Choroid plexus epithelial cell (primary cell): ENCODE measurements around the gene VEGFB.
A peak's percentile ranks its signal among the peaks of the same experiment; 100 is the strongest.

Experiments used
- DNase-seq: peaks from one replicate; pipeline ENCODE4 v3.0.0-alpha.2; 2010; ENCODE audit warnings: low read depth
- H3K4me3 ChIP-seq: 2 replicates; pipeline ENCODE4 v1.5.1; 2011; ENCODE audit warnings: low read depth, mild to moderate bottlenecking, control low read depth, low read length, moderate library complexity
- TF ChIP-seq, protein P1 (sequence below): conservative IDR thresholded peaks from 2 replicates; pipeline ENCODE4 v1.5.1; 2011; ENCODE audit warnings: low read depth, mild to moderate bottlenecking, control low read depth, inconsistent platforms, low read length, moderate library complexity

Gene VEGFB

DNA sequence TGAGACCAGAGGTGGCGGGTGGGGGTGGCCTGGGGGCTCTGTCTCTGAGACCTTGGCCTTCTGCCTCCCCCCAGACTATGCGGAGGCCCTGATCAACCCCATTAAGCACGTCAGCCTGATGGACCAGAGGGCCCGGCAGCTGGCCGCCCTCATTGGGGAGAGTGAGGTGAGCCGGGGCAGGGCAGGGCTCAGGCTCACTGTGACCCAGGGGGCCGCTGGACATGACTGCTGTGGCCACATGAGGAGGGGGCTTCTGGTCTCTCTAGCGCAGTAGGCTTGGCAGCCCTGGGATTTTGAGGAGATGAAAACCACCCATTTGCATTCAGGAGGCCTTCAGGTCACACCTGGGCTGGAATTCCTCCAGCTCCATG, 29.5 kb downstream of the VEGFB start:
- H3K4me3 ChIP-seq, result no peak overlapping the region
- DNase-seq, result no peak
- TF ChIP-seq, protein P1, sequence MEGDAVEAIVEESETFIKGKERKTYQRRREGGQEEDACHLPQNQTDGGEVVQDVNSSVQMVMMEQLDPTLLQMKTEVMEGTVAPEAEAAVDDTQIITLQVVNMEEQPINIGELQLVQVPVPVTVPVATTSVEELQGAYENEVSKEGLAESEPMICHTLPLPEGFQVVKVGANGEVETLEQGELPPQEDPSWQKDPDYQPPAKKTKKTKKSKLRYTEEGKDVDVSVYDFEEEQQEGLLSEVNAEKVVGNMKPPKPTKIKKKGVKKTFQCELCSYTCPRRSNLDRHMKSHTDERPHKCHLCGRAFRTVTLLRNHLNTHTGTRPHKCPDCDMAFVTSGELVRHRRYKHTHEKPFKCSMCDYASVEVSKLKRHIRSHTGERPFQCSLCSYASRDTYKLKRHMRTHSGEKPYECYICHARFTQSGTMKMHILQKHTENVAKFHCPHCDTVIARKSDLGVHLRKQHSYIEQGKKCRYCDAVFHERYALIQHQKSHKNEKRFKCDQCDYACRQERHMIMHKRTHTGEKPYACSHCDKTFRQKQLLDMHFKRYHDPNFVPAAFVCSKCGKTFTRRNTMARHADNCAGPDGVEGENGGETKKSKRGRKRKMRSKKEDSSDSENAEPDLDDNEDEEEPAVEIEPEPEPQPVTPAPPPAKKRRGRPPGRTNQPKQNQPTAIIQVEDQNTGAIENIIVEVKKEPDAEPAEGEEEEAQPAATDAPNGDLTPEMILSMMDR, result no peak

DNA sequence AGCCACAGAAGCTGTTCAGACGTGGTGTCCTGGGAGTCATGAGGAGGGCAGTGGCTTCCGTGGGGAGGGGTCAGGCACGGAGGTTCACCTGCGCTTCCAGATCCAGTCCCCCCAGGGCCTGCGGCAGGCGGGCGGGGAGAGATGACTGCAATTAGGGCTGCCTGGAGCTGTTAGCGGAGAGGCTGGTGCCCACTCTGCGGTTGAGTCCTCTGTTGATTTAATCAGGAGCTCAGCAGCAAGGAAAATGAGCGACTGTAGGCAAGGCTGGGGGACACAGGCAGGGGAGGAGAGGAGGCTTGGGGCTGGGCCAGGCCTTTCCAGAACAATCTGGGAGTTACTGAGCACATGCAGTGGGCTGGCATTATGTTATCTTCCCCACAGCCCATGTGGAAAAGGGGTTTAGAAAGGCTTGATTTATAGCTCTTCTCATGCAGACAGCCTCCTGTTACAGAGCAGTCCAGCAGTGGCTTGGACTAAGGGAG, 30.0 kb downstream of the VEGFB start:
- TF ChIP-seq, protein P1, result no peak
- H3K4me3 ChIP-seq, result no peak overlapping the region
- DNase-seq, result no peak

DNA sequence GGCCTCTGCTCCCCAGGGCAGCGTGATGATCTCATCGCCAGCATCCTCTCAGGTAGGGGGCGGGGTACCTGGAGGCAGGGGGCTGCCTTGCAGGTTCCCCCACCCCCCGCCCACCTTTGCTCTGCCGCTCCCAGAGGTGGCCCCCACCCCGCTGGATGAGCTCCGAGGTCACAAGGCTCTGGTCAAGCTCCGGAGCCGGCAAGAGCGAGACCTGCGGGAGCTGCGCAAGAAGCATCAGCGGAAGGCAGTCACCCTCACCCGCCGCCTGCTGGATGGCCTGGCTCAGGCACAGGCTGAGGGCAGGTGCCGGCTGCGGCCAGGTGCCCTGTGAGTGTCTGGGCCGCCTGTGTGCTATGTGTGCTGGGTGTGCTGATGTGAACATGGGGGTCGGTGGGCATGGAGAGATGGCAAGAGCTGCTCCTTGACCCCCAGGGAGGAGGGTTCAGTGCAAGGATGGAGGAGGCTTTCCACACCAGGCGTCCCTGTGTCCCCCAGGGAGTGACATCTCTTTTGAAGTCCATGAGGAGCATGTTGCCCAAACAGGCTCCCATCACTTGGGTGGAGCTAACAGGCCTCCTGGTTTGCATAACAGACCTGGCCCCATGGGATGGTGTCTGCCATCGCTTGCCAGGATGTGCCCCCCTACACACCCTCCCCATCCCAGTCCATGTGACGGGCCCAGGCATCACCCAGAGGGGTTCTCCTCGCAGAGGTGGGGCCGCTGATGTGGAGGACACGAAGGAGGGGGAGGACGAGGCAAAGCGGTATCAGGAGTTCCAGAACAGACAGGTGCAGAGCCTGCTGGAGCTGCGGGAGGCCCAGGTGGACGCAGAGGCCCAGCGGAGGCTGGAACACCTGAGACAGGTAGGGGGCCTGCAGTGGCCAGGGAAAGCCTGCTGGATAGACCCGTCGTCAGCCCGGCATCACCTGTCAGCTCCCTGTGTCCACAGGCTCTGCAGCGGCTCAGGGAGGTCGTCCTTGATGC, 31.1 kb downstream of the VEGFB start:
- TF ChIP-seq, protein P1, result no peak
- no peak overlapping the region for H3K4me3 ChIP-seq
- no peak for DNase-seq

DNA sequence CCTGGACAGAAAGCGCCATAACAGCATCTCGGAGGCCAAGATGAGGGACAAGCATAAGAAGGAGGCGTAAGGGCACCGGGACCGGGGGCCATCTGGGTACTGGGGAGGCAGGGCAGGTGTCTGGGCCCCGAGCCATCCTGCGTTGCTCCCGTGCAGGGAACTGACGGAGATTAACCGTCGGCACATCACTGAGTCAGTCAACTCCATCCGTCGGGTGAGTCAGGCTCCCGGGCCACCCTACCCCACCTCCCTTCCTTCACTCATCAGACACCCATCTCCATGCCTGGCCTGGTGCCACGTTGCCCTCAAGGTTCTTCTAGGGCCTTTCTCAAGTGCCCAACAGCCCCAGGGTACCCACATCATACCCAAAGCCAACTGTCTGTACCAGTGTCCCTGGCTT, 32.0 kb downstream of the VEGFB start:
- TF ChIP-seq, protein P1, result no peak
- H3K4me3 ChIP-seq, result no peak overlapping the region

DNA sequence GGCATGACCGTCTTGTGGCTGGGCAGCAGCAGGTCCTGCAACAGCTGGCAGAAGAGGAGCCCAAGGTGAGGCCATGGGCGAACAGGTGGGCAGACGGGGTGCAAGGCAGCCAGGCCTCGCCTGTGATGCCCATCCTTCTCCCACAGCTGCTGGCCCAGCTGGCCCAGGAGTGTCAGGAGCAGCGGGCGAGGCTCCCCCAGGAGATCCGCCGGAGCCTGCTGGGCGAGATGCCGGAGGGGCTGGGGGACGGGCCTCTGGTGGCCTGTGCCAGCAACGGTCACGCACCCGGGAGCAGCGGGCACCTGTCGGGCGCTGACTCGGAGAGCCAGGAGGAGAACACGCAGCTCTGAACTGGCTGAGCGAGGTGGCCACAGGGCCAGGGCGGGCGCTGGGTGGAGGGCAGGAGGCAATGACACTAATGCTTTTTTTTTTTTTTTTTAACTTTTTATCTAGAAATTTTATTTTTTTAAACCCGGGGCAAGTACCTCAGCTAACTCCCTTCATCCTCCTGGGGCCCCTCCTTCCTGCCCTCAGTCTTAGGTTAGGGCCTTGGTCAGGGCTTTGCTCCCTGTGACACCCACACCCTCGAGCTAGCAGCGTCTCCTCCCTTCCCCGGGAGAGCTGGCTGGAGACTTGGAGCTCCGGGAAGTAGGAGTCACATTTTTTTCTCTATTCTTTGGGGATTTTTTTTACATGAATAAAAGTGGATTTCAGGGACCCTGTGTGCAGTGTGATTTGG, 33.0 kb downstream of the VEGFB start:
- TF ChIP-seq, protein P1, result no peak
- DNase-seq, result no peak
- H3K4me3 ChIP-seq, result no peak overlapping the region

More for the DNA sequence above, 32.0 kb downstream of the VEGFB start:
- no peak for DNase-seq

DNA sequence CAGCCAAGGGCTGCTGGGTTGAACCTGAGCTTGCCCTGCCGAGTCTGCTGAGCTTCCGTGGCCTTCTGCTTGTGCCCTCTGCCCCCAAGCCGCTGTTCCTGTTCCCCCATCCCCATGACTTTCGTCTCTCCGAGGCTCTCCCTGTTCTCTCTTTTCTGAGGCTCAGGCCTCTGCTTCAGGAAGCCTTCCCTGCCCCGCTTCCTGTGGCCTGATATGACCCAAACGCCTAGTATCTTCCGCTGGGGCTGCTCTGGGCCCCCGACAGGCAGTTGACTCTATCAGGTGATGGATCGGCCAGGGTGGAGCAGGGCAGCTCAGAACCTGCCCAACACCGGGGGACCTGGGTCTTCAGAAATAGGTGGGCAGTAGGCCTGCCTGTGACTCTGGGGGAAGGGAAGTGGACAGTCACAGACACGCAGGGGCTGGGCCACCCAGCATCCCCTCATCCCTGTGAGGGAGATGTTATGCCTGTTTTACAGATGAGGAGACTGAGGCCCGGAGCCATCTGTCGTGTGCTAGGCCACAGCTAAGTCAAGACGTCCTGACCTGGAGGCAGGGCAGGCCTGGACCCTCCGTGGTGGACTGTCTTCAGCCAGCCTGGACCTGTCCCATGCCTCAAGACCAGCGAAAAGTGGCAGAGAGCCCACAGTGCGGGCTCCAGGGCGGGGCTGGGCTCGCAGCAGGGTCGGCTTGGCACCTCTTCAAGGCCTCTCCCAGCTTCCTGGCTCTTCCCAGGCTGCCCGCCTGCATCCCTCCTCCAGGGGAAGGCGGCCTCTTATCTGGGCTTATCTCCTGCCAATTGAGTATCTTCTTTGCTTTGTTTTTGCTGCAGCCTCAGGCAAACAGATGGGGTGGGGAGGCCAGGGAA, 33.9 kb downstream of the VEGFB start:
- no peak for DNase-seq
- TF ChIP-seq, protein P1, result no peak
- H3K4me3 ChIP-seq, result peak overlapping the region; percentile 70
